Esophagus squamous epithelium (tissue), 4 donors: ENCODE results near the gene SH3RF1.

Experiments used
- POLR2A ChIP-seq, 4 donors: fragments of 450-650 bp; IDR thresholded peaks; one replicate each; pipeline ENCODE4 v1.6.1; 2017; ENCODE audit warnings: antibody characterized with exemption in 4 of 4, mild to moderate bottlenecking in 4 of 4, moderate library complexity in 3 of 4
- TF ChIP-seq, protein P1 (sequence below), 6 experiments: fragments of 450-650 bp in 4 of 6; fragments of 200-600 bp in 2 of 6; sonication (generic) in 2 of 6; IDR thresholded peaks; one replicate each; pipeline ENCODE4 v1.5.1; 2016 to 2019; ENCODE audit warnings: antibody characterized with exemption in 6 of 6, mild to moderate bottlenecking in 4 of 6, moderate library complexity in 4 of 6

DNA sequence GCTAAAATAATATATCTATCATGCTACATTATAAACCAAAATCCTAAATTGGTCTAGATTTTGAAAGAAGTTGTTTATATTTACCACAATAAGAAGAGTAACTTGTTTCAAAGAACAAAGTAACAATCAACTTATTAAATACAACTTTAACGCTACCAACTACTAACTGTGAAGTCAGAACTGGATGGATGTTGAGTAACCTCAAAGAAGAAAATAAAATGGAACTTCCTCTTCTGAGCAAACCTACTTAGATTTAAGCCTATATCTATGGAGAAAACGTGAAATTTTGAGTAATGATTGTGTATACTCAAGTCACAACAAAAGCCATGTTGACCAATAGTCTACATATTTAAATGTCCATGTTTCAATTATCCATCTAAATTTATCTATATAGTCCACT lies 25.7 kb downstream of the SH3RF1 start:
- TF ChIP-seq, protein P1, sequence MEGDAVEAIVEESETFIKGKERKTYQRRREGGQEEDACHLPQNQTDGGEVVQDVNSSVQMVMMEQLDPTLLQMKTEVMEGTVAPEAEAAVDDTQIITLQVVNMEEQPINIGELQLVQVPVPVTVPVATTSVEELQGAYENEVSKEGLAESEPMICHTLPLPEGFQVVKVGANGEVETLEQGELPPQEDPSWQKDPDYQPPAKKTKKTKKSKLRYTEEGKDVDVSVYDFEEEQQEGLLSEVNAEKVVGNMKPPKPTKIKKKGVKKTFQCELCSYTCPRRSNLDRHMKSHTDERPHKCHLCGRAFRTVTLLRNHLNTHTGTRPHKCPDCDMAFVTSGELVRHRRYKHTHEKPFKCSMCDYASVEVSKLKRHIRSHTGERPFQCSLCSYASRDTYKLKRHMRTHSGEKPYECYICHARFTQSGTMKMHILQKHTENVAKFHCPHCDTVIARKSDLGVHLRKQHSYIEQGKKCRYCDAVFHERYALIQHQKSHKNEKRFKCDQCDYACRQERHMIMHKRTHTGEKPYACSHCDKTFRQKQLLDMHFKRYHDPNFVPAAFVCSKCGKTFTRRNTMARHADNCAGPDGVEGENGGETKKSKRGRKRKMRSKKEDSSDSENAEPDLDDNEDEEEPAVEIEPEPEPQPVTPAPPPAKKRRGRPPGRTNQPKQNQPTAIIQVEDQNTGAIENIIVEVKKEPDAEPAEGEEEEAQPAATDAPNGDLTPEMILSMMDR (IDR thresholded peaks at IDR 0.05), result no peak
- no peak for TF ChIP-seq POLR2A (IDR thresholded peaks at IDR 0.05)
